HepG2 (cell line): ENCODE results near the gene SRCIN1. TPM values are rescaled to one million over a fixed set of nuclear protein-coding genes. Genes with fewer than 3 reads are reported as not detected.
A peak's percentile ranks its signal among the peaks of the same experiment; 100 is the strongest.

ENCODE experiments used
- FOXP4 ChIP-seq: sonication (generic); formaldehyde crosslinking; IDR thresholded peaks from 2 replicates; pipeline ENCODE4 v1.4.0; 2020; ENCODE audit warnings: missing genetic modification reagents
- HNRNPH1 ChIP-seq: fragments of 200-400 bp; formaldehyde crosslinking; optimal IDR thresholded peaks from 2 replicates; pipeline ENCODE3; 2017; ENCODE audit warnings: mild to moderate bottlenecking, low read depth, low read length
- KDM3A ChIP-seq: IDR thresholded peaks from 2 replicates; pipeline ENCODE4 v1.6.1; 2018; ENCODE audit warnings: low read depth, missing compliant biosample characterization
- KLF16 ChIP-seq, 2 experiments: sonication (generic) in 1 of 2; formaldehyde crosslinking in 1 of 2; IDR thresholded peaks; 2 replicates each; pipeline versions ENCODE4 v1.6.1 to v1.8.0; 2016 to 2023; ENCODE audit warnings: missing genetic modification reagents in 2 of 2, missing compliant biosample characterization in 1 of 2
- MEF2D ChIP-seq: sonication (generic); formaldehyde crosslinking; IDR thresholded peaks from 2 replicates; pipeline ENCODE4 v1.5.1; 2020; ENCODE audit warnings: mild to moderate bottlenecking, missing genetic modification reagents
- MIXL1 ChIP-seq: IDR thresholded peaks from 2 replicates; pipeline ENCODE4 v1.6.1; 2016
- PRDM4 ChIP-seq: sonication (generic); formaldehyde crosslinking; IDR thresholded peaks from 2 replicates; pipeline ENCODE4 v1.9.0; 2021; ENCODE audit warnings: missing genetic modification reagents, borderline replicate concordance
- PRPF4 ChIP-seq: fragments of 200-400 bp; formaldehyde crosslinking; IDR thresholded peaks from 2 replicates; pipeline ENCODE4 v1.6.1; 2016; ENCODE audit warnings: low read length, low read depth; ENCODE audit not compliant: poor library complexity, severe bottlenecking
- REXO4 ChIP-seq: sonication (generic); formaldehyde crosslinking; IDR thresholded peaks from 2 replicates; pipeline ENCODE4 v1.8.0; 2022; ENCODE audit warnings: missing genetic modification reagents, mild to moderate bottlenecking, borderline replicate concordance
- SIX1 ChIP-seq: sonication (generic); formaldehyde crosslinking; IDR thresholded peaks from 2 replicates; pipeline ENCODE4 v1.4.0; 2020; ENCODE audit warnings: missing genetic modification reagents, borderline replicate concordance
- SSRP1 ChIP-seq: IDR thresholded peaks from 2 replicates; pipeline ENCODE4 v1.6.1; 2016; ENCODE audit warnings: control low read depth
- TEF ChIP-seq: sonication (generic); formaldehyde crosslinking; IDR thresholded peaks from 2 replicates; pipeline ENCODE4 v1.5.0; 2020; ENCODE audit warnings: missing genetic modification reagents
- ZFY ChIP-seq: sonication (generic); formaldehyde crosslinking; IDR thresholded peaks from 2 replicates; pipeline ENCODE4 v1.4.0; 2020; ENCODE audit warnings: missing genetic modification reagents
- ZNF3 ChIP-seq: IDR thresholded peaks from 2 replicates; pipeline ENCODE4 v1.7.0; 2017; ENCODE audit warnings: inconsistent platforms
- ZNF414 ChIP-seq: sonication (generic); formaldehyde crosslinking; IDR thresholded peaks from 2 replicates; pipeline ENCODE4 v1.5.0; 2020; ENCODE audit warnings: missing genetic modification reagents
- ZNF496 ChIP-seq: sonication (generic); formaldehyde crosslinking; IDR thresholded peaks from 2 replicates; pipeline ENCODE4 v1.8.1; 2023; ENCODE audit warnings: mild to moderate bottlenecking, moderate library complexity, missing genetic modification reagents; ENCODE audit not compliant: insufficient replicate concordance
- ZNF530 ChIP-seq: sonication (generic); formaldehyde crosslinking; IDR thresholded peaks from 2 replicates; pipeline ENCODE4 v1.5.0; 2020; ENCODE audit warnings: low read depth, mild to moderate bottlenecking, missing genetic modification reagents
- ZNF569 ChIP-seq: sonication (generic); formaldehyde crosslinking; IDR thresholded peaks from 2 replicates; pipeline ENCODE4 v1.5.0; 2020; ENCODE audit warnings: mild to moderate bottlenecking, missing genetic modification reagents, moderate library complexity, borderline replicate concordance
- polyA plus RNA-seq, 8 experiments: library from polyadenylated mRNA; depleted of rRNA in 3 of 8; stranded (reverse) in 7 of 8; unstranded in 1 of 8; fragments of >200 nt; fragmentation: Illumina TruSeq in 4 of 8; extraction: Trizol in 4 of 8; gene quantifications; 2 replicates each; pipeline versions ENCODE4 v1.2.1 to v1.2.3, GENCODE V29; 2011 to 2016; ENCODE audit warnings: low read depth in 4 of 8, missing spikeins in 1 of 8, mixed read lengths in 1 of 8; ENCODE audit not compliant: insufficient read depth in 1 of 8
- total RNA-seq, 5 experiments: library from RNA; depleted of rRNA; stranded (reverse); fragments of >200 nt; fragmentation: Illumina TruSeq; extraction: Trizol; gene quantifications; 2 replicates each; pipeline ENCODE4 v1.2.3, GENCODE V29; 2016; ENCODE audit warnings: low read depth in 1 of 5
- TF ChIP-seq, protein P1 (sequence below): IDR thresholded peaks from 2 replicates; pipeline ENCODE4 v1.4.0; 2020; ENCODE audit warnings: mild to moderate bottlenecking, missing genetic modification reagents

Gene SRCIN1
- total and polyA plus RNA-seq, 2 of the 13 experiments (the other 11 are each of a cell fraction or from before 2014, with no cell fraction given), result 1.2 to 9.6 TPM

- TF ChIP-seq, protein P1, sequence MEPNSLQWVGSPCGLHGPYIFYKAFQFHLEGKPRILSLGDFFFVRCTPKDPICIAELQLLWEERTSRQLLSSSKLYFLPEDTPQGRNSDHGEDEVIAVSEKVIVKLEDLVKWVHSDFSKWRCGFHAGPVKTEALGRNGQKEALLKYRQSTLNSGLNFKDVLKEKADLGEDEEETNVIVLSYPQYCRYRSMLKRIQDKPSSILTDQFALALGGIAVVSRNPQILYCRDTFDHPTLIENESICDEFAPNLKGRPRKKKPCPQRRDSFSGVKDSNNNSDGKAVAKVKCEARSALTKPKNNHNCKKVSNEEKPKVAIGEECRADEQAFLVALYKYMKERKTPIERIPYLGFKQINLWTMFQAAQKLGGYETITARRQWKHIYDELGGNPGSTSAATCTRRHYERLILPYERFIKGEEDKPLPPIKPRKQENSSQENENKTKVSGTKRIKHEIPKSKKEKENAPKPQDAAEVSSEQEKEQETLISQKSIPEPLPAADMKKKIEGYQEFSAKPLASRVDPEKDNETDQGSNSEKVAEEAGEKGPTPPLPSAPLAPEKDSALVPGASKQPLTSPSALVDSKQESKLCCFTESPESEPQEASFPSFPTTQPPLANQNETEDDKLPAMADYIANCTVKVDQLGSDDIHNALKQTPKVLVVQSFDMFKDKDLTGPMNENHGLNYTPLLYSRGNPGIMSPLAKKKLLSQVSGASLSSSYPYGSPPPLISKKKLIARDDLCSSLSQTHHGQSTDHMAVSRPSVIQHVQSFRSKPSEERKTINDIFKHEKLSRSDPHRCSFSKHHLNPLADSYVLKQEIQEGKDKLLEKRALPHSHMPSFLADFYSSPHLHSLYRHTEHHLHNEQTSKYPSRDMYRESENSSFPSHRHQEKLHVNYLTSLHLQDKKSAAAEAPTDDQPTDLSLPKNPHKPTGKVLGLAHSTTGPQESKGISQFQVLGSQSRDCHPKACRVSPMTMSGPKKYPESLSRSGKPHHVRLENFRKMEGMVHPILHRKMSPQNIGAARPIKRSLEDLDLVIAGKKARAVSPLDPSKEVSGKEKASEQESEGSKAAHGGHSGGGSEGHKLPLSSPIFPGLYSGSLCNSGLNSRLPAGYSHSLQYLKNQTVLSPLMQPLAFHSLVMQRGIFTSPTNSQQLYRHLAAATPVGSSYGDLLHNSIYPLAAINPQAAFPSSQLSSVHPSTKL (CRISPR knock-in tag), result no peak
- TF ChIP-seq ZFY (peak; percentile 43), KDM3A (CRISPR knock-in tag) (no peak), REXO4 (no peak), ZNF496 (CRISPR knock-in tag) (no peak), SSRP1 (CRISPR knock-in tag) (no peak), TEF (no peak), SIX1 (CRISPR knock-in tag) (no peak), HNRNPH1 (no peak), ZNF530 (CRISPR knock-in tag) (no peak), PRPF4 (no peak), MIXL1 (CRISPR knock-in tag) (no peak), ZNF3 (no peak), ZNF569 (CRISPR knock-in tag) (no peak), PRDM4 (CRISPR knock-in tag) (no peak), KLF16 (CRISPR knock-in tag; IDR thresholded peaks at IDR 0.05) (no peak), ZNF414 (CRISPR knock-in tag) (no peak), FOXP4 (CRISPR knock-in tag) (no peak), MEF2D (no peak)
These were observed 95.2 kb downstream of the SRCIN1 start (continued) for GRCh38 chr17:38510421-38511149.
